Measurements from ENCODE around the gene POLE3. TPM values are rescaled to one million over a fixed set of nuclear protein-coding genes. Genes with fewer than 3 reads are reported as not detected.

The POLE3 gene
- total and polyA plus RNA-seq, 2 experiments from 2014 or later: 39.2 to 81.3 TPM

DNA sequence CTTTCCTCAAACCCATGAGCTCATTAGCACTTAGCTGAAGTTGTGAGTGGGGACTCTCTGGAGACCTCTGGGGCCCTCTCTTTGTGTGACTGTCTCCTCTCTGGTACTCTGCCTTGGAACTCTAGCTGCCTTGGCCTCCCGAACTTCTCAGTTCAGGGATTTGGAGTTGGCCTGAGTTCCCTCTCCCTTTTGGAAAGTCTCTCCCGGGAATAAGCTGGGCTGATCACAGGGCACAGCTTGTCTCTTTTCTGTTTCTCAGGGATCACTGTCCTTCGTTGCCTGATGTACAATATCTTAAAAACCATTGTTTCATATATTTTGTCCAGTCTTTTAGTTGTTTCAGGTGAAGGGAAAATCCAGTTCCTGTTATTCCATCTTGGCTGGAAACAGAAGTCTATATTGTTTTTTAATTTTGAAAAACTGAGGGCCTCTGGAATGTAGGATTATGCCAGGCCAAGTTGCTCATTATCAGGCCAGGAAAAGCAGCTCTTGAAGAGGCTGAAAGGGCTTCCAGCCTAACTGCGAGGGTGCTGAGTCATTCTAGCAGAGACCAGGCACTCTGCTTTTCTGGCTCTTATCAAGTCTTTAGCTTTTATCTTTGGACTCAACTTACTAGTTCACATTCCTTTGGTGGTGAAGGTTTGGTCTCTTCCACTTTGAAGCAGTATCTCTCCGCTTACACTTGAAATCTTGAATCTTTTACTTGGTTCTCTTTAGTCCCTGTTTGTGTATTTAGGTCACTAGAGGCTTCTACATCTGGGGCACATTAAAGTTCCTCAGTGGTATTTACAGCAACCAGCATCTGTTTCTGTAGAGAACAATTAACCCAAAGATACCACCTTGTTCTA lies 44.7 kb upstream of the POLE3 start:
- H2AFZ ChIP-seq: peak overlapping the region; percentile 4; the same call in 1 of the 2 replicates

More for the DNA sequence above, 44.7 kb upstream of the POLE3 start:
- H3K9me2 ChIP-seq (ENCODE audit: insufficient read depth): no peaks in the 10 kb centered on the region
- no peak overlapping the region for H3K4me2 ChIP-seq
- no peaks in the 10 kb centered on the region for H4K20me1 ChIP-seq (replicated peaks; ENCODE audit: insufficient read depth)
- TF ChIP-seq POLR2AphosphoS5 (IDR thresholded peaks at IDR 0.05; ENCODE audit: low read depth) (no peak), ZNF114 (CRISPR knock-in tag; IDR thresholded peaks at IDR 0.05) (no peak), ZNF331 (CRISPR knock-in tag; IDR thresholded peaks at IDR 0.05; ENCODE audit: low read depth) (no peak), CREB1 (CRISPR knock-in tag; IDR thresholded peaks at IDR 0.05; ENCODE audit: low read depth) (no peak), EZH2phosphoT487 (IDR thresholded peaks at IDR 0.05; ENCODE audit: unreplicated experiment) (no peak), JUNB (IDR thresholded peaks at IDR 0.05; ENCODE audit: unreplicated experiment) (no peak), EZH2 (IDR thresholded peaks at IDR 0.05; ENCODE audit: low read depth, unreplicated experiment) (no peak), STAT1 (IDR thresholded peaks at IDR 0.05; ENCODE audit: unreplicated experiment) (no peak), NANOG (IDR thresholded peaks at IDR 0.05; ENCODE audit: borderline replicate concordance) (no peak)
- TF ChIP-seq, protein P1, sequence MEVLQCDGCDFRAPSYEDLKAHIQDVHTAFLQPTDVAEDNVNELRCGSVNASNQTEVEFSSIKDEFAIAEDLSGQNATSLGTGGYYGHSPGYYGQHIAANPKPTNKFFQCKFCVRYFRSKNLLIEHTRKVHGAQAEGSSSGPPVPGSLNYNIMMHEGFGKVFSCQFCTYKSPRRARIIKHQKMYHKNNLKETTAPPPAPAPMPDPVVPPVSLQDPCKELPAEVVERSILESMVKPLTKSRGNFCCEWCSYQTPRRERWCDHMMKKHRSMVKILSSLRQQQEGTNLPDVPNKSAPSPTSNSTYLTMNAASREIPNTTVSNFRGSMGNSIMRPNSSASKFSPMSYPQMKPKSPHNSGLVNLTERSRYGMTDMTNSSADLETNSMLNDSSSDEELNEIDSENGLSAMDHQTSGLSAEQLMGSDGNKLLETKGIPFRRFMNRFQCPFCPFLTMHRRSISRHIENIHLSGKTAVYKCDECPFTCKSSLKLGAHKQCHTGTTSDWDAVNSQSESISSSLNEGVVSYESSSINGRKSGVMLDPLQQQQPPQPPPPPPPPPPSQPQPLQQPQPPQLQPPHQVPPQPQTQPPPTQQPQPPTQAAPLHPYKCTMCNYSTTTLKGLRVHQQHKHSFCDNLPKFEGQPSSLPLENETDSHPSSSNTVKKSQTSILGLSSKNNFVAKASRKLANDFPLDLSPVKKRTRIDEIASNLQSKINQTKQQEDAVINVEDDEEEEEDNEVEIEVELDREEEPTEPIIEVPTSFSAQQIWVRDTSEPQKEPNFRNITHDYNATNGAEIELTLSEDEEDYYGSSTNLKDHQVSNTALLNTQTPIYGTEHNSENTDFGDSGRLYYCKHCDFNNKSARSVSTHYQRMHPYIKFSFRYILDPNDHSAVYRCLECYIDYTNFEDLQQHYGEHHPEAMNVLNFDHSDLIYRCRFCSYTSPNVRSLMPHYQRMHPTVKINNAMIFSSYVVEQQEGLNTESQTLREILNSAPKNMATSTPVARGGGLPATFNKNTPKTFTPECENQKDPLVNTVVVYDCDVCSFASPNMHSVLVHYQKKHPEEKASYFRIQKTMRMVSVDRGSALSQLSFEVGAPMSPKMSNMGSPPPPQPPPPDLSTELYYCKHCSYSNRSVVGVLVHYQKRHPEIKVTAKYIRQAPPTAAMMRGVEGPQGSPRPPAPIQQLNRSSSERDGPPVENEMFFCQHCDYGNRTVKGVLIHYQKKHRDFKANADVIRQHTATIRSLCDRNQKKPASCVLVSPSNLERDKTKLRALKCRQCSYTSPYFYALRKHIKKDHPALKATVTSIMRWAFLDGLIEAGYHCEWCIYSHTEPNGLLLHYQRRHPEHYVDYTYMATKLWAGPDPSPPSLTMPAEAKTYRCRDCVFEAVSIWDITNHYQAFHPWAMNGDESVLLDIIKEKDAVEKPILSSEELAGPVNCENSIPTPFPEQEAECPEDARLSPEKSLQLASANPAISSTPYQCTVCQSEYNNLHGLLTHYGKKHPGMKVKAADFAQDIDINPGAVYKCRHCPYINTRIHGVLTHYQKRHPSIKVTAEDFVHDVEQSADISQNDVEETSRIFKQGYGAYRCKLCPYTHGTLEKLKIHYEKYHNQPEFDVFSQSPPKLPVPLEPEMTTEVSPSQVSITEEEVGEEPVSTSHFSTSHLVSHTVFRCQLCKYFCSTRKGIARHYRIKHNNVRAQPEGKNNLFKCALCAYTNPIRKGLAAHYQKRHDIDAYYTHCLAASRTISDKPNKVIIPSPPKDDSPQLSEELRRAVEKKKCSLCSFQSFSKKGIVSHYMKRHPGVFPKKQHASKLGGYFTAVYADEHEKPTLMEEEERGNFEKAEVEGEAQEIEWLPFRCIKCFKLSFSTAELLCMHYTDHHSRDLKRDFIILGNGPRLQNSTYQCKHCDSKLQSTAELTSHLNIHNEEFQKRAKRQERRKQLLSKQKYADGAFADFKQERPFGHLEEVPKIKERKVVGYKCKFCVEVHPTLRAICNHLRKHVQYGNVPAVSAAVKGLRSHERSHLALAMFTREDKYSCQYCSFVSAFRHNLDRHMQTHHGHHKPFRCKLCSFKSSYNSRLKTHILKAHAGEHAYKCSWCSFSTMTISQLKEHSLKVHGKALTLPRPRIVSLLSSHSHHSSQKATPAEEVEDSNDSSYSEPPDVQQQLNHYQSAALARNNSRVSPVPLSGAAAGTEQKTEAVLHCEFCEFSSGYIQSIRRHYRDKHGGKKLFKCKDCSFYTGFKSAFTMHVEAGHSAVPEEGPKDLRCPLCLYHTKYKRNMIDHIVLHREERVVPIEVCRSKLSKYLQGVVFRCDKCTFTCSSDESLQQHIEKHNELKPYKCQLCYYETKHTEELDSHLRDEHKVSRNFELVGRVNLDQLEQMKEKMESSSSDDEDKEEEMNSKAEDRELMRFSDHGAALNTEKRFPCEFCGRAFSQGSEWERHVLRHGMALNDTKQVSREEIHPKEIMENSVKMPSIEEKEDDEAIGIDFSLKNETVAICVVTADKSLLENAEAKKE (CRISPR knock-in tag; IDR thresholded peaks at IDR 0.05): no peak
- TF ChIP-seq, protein P2, sequence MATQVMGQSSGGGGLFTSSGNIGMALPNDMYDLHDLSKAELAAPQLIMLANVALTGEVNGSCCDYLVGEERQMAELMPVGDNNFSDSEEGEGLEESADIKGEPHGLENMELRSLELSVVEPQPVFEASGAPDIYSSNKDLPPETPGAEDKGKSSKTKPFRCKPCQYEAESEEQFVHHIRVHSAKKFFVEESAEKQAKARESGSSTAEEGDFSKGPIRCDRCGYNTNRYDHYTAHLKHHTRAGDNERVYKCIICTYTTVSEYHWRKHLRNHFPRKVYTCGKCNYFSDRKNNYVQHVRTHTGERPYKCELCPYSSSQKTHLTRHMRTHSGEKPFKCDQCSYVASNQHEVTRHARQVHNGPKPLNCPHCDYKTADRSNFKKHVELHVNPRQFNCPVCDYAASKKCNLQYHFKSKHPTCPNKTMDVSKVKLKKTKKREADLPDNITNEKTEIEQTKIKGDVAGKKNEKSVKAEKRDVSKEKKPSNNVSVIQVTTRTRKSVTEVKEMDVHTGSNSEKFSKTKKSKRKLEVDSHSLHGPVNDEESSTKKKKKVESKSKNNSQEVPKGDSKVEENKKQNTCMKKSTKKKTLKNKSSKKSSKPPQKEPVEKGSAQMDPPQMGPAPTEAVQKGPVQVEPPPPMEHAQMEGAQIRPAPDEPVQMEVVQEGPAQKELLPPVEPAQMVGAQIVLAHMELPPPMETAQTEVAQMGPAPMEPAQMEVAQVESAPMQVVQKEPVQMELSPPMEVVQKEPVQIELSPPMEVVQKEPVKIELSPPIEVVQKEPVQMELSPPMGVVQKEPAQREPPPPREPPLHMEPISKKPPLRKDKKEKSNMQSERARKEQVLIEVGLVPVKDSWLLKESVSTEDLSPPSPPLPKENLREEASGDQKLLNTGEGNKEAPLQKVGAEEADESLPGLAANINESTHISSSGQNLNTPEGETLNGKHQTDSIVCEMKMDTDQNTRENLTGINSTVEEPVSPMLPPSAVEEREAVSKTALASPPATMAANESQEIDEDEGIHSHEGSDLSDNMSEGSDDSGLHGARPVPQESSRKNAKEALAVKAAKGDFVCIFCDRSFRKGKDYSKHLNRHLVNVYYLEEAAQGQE (IDR thresholded peaks at IDR 0.05; ENCODE audit: unreplicated experiment): no peak
- TF ChIP-seq, protein P3, sequence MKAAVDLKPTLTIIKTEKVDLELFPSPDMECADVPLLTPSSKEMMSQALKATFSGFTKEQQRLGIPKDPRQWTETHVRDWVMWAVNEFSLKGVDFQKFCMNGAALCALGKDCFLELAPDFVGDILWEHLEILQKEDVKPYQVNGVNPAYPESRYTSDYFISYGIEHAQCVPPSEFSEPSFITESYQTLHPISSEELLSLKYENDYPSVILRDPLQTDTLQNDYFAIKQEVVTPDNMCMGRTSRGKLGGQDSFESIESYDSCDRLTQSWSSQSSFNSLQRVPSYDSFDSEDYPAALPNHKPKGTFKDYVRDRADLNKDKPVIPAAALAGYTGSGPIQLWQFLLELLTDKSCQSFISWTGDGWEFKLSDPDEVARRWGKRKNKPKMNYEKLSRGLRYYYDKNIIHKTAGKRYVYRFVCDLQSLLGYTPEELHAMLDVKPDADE (IDR thresholded peaks at IDR 0.05): no peak
- TF ChIP-seq, protein P4, sequence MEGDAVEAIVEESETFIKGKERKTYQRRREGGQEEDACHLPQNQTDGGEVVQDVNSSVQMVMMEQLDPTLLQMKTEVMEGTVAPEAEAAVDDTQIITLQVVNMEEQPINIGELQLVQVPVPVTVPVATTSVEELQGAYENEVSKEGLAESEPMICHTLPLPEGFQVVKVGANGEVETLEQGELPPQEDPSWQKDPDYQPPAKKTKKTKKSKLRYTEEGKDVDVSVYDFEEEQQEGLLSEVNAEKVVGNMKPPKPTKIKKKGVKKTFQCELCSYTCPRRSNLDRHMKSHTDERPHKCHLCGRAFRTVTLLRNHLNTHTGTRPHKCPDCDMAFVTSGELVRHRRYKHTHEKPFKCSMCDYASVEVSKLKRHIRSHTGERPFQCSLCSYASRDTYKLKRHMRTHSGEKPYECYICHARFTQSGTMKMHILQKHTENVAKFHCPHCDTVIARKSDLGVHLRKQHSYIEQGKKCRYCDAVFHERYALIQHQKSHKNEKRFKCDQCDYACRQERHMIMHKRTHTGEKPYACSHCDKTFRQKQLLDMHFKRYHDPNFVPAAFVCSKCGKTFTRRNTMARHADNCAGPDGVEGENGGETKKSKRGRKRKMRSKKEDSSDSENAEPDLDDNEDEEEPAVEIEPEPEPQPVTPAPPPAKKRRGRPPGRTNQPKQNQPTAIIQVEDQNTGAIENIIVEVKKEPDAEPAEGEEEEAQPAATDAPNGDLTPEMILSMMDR (conservative IDR thresholded peaks at IDR 0.05; ENCODE audit: low read depth in 2 of 2): no peak
- no peaks in the 10 kb centered on the region for H3K79me2 ChIP-seq (replicated peaks; ENCODE audit: insufficient read depth)
- H3F3A ChIP-seq (replicated peaks; ENCODE audit: low read depth): no peaks in the 10 kb centered on the region
- peaks cover 24% of the 10 kb centered on the region for H3K4me1 Mint-ChIP-seq
- H3K36me3 Mint-ChIP-seq (ENCODE audit: low read depth): no peaks in the 10 kb centered on the region
- H3K4me3 ChIP-seq: no peak overlapping the region
- no peaks in the 10 kb centered on the region for H3K36me3 ChIP-seq (ENCODE audit: insufficient read depth)
- peak overlapping the region; percentile 90 for H3K27ac Mint-ChIP-seq
- H3K27me3 Mint-ChIP-seq (ENCODE audit: insufficient read depth, low read depth, poor library complexity): peaks cover 2% of the 10 kb centered on the region
- DNase-seq (ENCODE audit: low spot score) (peak; percentile 48), ATAC-seq (peak; percentile 80)
- no peaks in the 10 kb centered on the region for H3K9me3 Mint-ChIP-seq
- H3K4me3 Mint-ChIP-seq: no peak overlapping the region
- peaks cover 8% of the 10 kb centered on the region for H3K4me1 ChIP-seq (ENCODE audit: insufficient read depth)
- no peak overlapping the region; the same call in 1 of the 2 replicates for H3K27ac ChIP-seq (ENCODE audit: low read depth)
- no peaks in the 10 kb centered on the region for H3K27me3 ChIP-seq (ENCODE audit: insufficient read depth)
